MM.1S (cell line): ENCODE measurements around the gene DPP10.

Source experiments
- DNase-seq: peaks from one replicate; pipeline ENCODE4 v3.0.0-alpha.2; 2015
- H2AFZ ChIP-seq: fragments of 300-600 bp; sonication (generic); 2 replicates; pipeline ENCODE4 v1.6.0; 2016; ENCODE audit warnings: antibody characterized with exemption, low read length
- H3F3A ChIP-seq: fragments of 300-600 bp; sonication (generic); 2 replicates; pipeline ENCODE4 v1.6.1; 2016; ENCODE audit warnings: mild to moderate bottlenecking, antibody characterized with exemption, low read length, moderate library complexity, mixed read lengths; ENCODE audit not compliant: insufficient read depth
- H3K27ac ChIP-seq: fragments of 300-600 bp; sonication (generic); 2 replicates; pipeline ENCODE4 v1.5.1; 2016; ENCODE audit warnings: mild to moderate bottlenecking, low read length
- H3K27me3 ChIP-seq: fragments of 300-600 bp; sonication (generic); replicated peaks from 2 replicates; pipeline ENCODE4 v1.6.0; 2016; ENCODE audit warnings: low read length; ENCODE audit not compliant: insufficient read depth
- H3K36me3 ChIP-seq: fragments of 300-600 bp; sonication (generic); replicated peaks from 2 replicates; pipeline ENCODE4 v1.6.1; 2016; ENCODE audit warnings: mild to moderate bottlenecking, low read length, mixed read lengths; ENCODE audit not compliant: insufficient read depth
- H3K4me1 ChIP-seq: fragments of 300-600 bp; sonication (generic); 2 replicates; pipeline ENCODE4 v1.6.1; 2016; ENCODE audit warnings: low read length, mixed read lengths
- H3K4me2 ChIP-seq: fragments of 300-600 bp; sonication (generic); 2 replicates; pipeline ENCODE4 v1.6.0; 2016; ENCODE audit warnings: low read depth, low read length
- H3K4me3 ChIP-seq: fragments of 300-600 bp; sonication (generic); 2 replicates; pipeline ENCODE4 v1.5.1; 2016; ENCODE audit warnings: low read length, mixed read lengths
- H3K79me2 ChIP-seq: fragments of 300-600 bp; sonication (generic); 2 replicates; pipeline ENCODE4 v1.6.1; 2016; ENCODE audit warnings: mixed run types, low read length, mixed read lengths
- H3K9ac ChIP-seq: fragments of 300-600 bp; sonication (generic); 2 replicates; pipeline ENCODE4 v1.6.1; 2016; ENCODE audit warnings: low read length, mixed read lengths
- H3K9me2 ChIP-seq: fragments of 300-600 bp; sonication (generic); replicated peaks from 2 replicates; pipeline ENCODE4 v1.6.1; 2016; ENCODE audit warnings: mild to moderate bottlenecking, low read length, mixed read lengths; ENCODE audit not compliant: insufficient read depth
- H3K9me3 ChIP-seq: fragments of 300-600 bp; sonication (generic); replicated peaks from 2 replicates; pipeline ENCODE4 v1.6.1; 2016; ENCODE audit warnings: mild to moderate bottlenecking, low read length, mixed read lengths; ENCODE audit not compliant: insufficient read depth
- H4K20me1 ChIP-seq: fragments of 300-600 bp; sonication (generic); 2 replicates; pipeline ENCODE4 v1.6.1; 2016; ENCODE audit warnings: mild to moderate bottlenecking, low read length, moderate library complexity, mixed read lengths; ENCODE audit not compliant: insufficient read depth
- EZH2 ChIP-seq: fragments of 300-600 bp; sonication (generic); optimal IDR thresholded peaks from 2 replicates; pipeline ENCODE3; 2017; ENCODE audit warnings: low read depth, mild to moderate bottlenecking, antibody characterized with exemption, low read length, mixed read lengths
- EZH2phosphoT487 ChIP-seq: fragments of 300-600 bp; sonication (generic); IDR thresholded peaks from 2 replicates; pipeline ENCODE4 v1.6.1; 2018; ENCODE audit warnings: antibody characterized with exemption, low read length
- TF ChIP-seq, protein P1 (sequence below): fragments of 300-600 bp; sonication (generic); IDR thresholded peaks from 2 replicates; pipeline ENCODE4 v1.5.1; 2016; ENCODE audit warnings: antibody characterized with exemption, low read length, mixed read lengths

The DPP10 gene

GRCh38 chr2:114724454-114724853 is 282.0 kb downstream of the DPP10 start:
- H3K9me2 ChIP-seq: no peaks in the 10 kb centered on the region
- H3K9ac ChIP-seq: no peak overlapping the region
- TF ChIP-seq EZH2phosphoT487 (no peak), EZH2 (no peak)
- TF ChIP-seq, protein P1, sequence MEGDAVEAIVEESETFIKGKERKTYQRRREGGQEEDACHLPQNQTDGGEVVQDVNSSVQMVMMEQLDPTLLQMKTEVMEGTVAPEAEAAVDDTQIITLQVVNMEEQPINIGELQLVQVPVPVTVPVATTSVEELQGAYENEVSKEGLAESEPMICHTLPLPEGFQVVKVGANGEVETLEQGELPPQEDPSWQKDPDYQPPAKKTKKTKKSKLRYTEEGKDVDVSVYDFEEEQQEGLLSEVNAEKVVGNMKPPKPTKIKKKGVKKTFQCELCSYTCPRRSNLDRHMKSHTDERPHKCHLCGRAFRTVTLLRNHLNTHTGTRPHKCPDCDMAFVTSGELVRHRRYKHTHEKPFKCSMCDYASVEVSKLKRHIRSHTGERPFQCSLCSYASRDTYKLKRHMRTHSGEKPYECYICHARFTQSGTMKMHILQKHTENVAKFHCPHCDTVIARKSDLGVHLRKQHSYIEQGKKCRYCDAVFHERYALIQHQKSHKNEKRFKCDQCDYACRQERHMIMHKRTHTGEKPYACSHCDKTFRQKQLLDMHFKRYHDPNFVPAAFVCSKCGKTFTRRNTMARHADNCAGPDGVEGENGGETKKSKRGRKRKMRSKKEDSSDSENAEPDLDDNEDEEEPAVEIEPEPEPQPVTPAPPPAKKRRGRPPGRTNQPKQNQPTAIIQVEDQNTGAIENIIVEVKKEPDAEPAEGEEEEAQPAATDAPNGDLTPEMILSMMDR: no peak
- no peaks in the 10 kb centered on the region for H3K9me3 ChIP-seq
- H3K4me2 ChIP-seq: no peak overlapping the region
- no peaks in the 10 kb centered on the region for H3K27me3 ChIP-seq
- H3K79me2 ChIP-seq: no peaks in the 10 kb centered on the region
- H3K4me1 ChIP-seq: no peaks in the 10 kb centered on the region
- H2AFZ ChIP-seq: no peak overlapping the region
- no peak overlapping the region for H3K27ac ChIP-seq
- no peaks in the 10 kb centered on the region for H3F3A ChIP-seq
- H3K36me3 ChIP-seq: no peaks in the 10 kb centered on the region
- H3K4me3 ChIP-seq: no peak overlapping the region
- H4K20me1 ChIP-seq: no peaks in the 10 kb centered on the region
- no peak for DNase-seq

DNA sequence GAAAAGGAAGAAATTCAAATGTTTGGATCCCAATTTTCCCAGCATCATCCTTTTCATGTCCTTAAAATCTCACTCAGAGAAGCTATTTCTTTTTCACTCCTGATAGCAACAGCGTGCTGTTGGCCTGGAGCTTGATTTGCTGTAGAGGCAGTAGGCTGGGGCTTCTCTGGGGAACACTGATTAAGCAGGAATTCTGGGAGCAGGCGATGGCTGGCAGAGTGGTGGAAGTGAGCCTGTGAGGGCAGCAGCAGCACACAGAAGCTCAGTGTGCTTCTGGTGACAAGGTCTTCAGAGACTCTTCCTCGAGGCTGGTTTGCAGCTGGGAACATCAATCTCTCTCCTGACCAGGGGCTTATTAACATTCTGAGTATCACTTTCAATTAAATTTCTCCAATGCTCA is 284.6 kb downstream of the DPP10 start:
- no peak overlapping the region for H2AFZ ChIP-seq
- no peak for TF ChIP-seq EZH2
- TF ChIP-seq, protein P1: no peak
- TF ChIP-seq EZH2phosphoT487: no peak
- no peaks in the 10 kb centered on the region for H4K20me1 ChIP-seq
- no peak overlapping the region for H3K27ac ChIP-seq
- no peaks in the 10 kb centered on the region for H3K4me1 ChIP-seq
- no peaks in the 10 kb centered on the region for H3K9me2 ChIP-seq
- no peak overlapping the region for H3K4me2 ChIP-seq
- no peaks in the 10 kb centered on the region for H3K27me3 ChIP-seq
- H3K9me3 ChIP-seq: no peaks in the 10 kb centered on the region
- no peaks in the 10 kb centered on the region for H3F3A ChIP-seq
- H3K36me3 ChIP-seq: no peaks in the 10 kb centered on the region
- no peak overlapping the region for H3K4me3 ChIP-seq
- H3K9ac ChIP-seq: no peak overlapping the region
- H3K79me2 ChIP-seq: no peaks in the 10 kb centered on the region
- no peak for DNase-seq

- DNase-seq: no peak
- TF ChIP-seq EZH2: no peak
- no peak for TF ChIP-seq EZH2phosphoT487
- TF ChIP-seq, protein P1: no peak
- H3F3A ChIP-seq: no peaks in the 10 kb centered on the region
- H3K4me1 ChIP-seq: no peaks in the 10 kb centered on the region
- no peaks in the 10 kb centered on the region for H4K20me1 ChIP-seq
- H3K27ac ChIP-seq: no peak overlapping the region
- no peaks in the 10 kb centered on the region for H3K27me3 ChIP-seq
- no peak overlapping the region for H3K9ac ChIP-seq
- no peaks in the 10 kb centered on the region for H3K9me2 ChIP-seq
- H3K79me2 ChIP-seq: no peaks in the 10 kb centered on the region
- no peak overlapping the region for H2AFZ ChIP-seq
- no peaks in the 10 kb centered on the region for H3K9me3 ChIP-seq
- no peaks in the 10 kb centered on the region for H3K36me3 ChIP-seq
- H3K4me2 ChIP-seq: no peak overlapping the region
- H3K4me3 ChIP-seq: no peak overlapping the region
Observed at GRCh38 chr2:114728372-114728771, 285.9 kb downstream of the DPP10 start.
